ENCODE data around the gene IL7R.
"Not testable (repeated sequence)": the region's sequence is repeated elsewhere in the genome, so short reads cannot be mapped to it uniquely, and the experiment has no call there.

Gene IL7R

GRCh38 chr5:35845508-35845907 is 11.2 kb upstream of the IL7R start:
- not testable (repeated sequence) for DNase-seq

DNA sequence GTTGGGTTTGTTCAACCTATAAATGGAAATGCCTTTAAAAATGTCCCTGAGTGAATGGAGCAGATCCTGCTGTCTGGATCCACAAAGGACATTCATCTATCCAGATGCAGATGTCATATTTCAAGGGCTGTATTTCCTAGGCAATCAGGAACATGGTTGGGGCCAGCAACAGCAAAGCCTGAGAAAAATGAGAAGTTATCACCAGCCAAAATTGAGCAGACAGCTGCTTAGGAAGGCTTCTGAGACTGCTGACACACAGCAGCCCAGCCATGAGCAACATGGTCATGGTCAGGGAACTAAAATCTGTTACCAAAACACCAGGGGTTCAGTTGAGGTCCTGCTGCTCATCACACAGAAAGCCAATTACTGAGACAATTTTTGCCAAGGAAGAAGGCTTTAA is 9.2 kb upstream of the IL7R start:
- DNase-seq: no peak

GRCh38 chr5:35847961-35848360 is 8.7 kb upstream of the IL7R start:
- DNase-seq: no peak

DNA sequence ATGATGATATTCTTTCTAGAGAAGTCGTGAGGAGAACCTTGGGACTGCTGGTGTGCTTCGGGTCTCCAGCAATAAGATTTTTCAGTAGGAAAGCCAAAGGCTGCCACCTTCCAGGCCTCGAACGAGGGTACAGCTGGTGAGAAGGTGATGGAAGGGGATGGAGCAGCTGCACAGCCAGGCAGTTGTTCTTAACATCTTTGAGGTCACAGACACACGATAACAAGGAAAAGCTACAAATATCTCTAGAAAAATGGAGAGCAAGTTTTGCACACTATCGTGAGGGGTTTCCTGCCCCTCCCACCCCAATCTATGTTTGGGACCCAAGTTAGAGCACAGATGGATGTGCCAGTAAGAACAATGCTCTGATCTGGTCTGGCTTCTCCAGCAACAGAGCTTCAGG is 6.8 kb upstream of the IL7R start:
- DNase-seq: no peak

DNA sequence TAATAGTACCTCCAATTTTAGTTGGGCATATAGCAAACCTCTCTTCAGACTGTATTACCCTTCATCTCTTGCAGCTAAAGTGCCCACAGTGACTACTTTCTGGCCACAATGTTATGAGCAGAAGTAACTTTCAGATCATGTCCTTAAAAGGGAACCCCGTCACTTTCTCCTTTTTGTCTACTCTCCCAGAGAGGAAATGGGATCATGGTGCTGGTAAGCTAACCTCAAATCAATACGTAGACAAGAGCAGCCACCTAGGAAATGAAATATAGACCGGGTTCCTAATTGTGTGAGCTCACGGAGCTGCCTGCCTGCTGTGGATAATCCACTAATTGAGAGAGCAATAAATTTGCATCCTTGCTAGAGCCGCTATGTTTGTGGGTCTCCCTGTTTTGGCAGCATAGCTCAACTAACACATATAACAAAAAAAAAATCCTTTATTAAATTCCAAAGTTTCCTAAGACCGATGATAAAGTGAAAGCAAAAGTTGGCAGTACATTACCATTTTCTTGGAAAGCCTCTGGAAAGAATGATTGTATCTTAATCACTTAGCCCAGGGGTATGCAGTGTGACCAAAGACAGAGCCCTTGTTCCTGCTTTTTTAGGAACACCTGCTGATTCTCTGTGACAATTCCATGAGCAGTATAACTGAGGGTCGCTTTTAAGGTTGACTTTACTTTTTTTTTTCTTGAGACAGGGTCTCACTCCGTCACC is 5.6 kb upstream of the IL7R start:
- peak; percentile 13 for DNase-seq

DNA sequence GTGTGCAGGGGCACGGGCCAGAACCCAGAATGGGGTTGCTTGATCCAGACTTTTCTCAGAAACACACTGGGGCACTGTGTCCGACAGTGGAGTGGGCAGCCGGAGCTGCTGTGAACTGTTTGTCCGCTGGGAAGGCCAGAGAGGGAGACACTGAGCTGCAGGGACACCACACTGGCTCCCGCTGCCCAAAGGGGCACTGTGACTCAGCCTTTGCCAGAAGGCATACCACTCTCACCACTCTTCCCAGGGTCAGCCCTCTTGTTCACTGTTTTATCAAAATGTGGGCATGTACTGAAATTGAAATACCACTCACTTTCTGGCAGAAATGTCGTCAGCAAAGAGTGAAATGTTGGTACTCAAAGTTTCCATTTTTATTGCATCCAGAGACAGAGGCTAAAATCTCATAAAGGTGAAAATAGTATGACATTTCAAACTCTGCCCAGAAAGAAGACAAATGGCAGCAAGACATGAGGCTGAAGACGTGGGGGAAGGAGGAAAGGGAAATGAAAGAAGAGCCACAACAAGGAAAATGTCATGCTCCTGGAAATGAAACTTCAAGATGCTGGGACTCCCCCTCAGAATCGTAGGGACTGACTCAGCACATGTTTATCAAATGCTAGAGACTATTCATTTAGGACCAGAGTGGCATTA is 4.5 kb upstream of the IL7R start:
- DNase-seq: peak; percentile 15

GRCh38 chr5:35852773-35853172 is 3.9 kb upstream of the IL7R start:
- no peak for DNase-seq

DNA sequence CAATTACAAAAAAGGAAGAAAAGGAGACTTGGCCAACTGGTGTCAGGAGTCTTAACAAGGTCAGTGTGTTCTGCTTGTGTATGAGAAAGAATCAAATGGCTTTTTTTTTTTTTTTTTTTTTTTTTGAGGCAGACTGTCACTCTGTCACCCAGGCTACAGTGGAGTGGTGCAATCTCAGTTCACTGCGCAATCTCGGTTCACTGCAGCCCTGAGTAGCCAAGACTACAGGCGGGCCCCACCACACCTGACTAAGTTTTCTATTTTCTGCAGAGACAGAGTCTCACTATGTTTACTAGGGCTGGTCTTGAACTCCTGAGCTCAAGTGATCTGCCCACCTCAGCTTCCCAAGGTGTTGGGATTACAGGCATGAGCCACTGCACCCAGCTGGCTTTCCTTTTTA is 3.1 kb upstream of the IL7R start:
- DNase-seq: no peak

DNA sequence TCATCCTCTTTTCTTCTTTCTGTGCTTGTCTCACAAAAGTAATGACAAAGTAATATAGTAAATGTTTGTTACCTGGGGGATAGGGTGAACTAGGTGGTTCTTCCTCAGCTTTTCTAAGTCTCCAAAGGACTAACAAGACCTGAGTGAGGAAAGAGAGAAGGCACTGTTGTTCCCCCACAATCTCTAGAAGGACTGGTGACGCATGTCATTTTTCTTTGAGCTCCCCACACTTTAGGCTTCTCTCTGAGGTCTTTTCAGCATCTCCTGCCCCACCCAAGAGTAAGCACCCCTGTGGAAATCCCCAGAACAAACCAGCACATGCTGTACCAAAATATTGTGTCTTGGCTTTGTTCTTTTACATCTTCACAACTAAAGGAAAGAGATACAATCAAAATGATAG is 2.4 kb upstream of the IL7R start:
- no peak for DNase-seq

DNA sequence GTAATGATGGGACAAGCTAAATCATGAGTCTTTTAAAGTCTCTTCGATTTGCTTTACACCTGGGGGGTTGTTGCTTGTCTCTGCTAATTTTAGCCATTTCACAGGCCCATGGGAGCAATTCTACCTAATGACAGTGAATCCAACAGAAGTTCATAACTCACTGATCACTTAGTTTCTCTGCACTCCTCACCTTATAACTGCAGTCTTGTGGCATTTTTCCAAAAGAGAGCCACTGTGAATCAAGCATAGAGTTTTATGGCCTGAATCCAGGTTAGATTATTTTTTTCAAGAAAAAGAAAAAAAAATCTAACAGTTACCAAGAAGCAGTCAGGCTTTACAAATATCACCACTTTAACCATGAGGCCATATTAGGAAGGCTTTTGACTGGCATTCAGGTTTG is 1.5 kb upstream of the IL7R start:
- no peak for DNase-seq

- DNase-seq: not testable (repeated sequence)
Measured at GRCh38 chr5:35856186-35856764, 416 bp upstream of the IL7R start.

DNA sequence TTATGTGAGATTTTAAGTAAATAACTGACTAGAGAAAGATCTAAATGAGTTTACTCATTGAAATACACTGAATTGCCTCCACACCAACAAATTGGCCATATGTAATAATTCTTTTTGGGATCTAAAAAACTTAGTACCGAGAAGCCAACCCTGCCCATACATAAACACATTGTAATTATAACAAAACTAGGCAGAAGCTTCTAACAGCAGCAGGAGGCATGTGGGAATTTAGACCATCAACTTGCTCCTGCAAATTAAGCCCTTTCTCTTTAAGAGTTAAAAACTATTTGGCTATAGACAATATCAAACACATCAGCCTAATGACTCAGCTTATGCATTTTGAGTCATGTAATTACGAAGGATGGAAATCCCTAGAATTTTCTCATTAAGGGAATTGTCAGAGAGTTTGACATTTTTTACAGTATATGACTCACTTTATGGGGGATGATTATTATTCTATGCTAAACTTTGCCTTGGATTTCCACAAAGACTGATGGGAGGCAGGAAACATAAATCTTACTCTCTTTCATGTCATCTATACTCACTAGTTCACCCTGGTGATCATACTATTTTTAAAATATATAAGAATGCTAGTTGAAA is 1.0 kb downstream of the IL7R start:
- DNase-seq: peak; percentile 82

DNA sequence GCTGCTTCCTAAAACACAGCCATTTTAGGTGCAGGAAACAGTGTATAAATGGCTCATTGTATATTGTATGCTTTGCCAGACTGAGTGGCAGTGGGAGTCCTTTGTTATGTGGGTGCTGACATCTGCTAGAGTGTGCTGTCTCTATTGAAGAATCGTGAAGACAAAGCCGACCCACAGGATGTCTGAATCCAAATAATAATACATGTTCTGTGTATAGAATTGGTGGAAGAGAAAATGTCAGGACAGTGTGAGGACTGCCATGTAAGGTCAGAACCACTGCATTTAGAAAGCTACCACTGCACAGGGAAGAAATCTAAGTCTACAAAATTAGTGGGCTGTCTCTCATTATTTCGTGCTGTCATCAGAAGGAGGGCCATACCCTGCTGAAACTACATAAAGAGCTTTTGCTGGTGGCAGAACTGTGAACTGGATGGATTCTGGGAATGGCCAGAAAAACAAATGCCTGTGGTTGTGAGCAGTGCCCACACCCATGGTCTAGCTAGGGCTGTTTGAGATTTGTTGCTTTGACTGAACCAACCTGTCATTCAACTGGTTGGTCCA is 2.5 kb downstream of the IL7R start:
- DNase-seq: peak; percentile 37

- DNase-seq: peak; percentile 9
Measured at GRCh38 chr5:35860686-35861085, 4.0 kb downstream of the IL7R start.

DNA sequence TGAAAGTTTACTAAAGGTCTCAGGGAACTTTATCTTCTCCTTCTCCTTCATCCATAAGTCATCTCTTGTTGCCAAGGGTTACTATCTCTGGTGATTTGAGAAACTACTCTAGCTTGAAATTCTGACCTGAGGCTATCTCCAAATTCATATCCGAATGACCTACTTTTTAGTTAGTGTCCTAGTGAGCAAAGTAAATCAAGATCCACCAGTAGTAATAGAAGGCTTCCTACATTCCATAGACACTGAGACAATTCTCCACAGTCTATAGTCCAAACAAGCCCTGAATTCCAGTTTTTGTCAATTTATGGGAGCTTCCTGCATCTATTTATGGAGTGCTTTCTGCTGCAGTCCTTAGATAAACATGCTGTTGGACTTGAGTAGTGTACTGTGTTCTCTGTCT is 5.0 kb downstream of the IL7R start:
- peak; percentile 92 for DNase-seq

DNA sequence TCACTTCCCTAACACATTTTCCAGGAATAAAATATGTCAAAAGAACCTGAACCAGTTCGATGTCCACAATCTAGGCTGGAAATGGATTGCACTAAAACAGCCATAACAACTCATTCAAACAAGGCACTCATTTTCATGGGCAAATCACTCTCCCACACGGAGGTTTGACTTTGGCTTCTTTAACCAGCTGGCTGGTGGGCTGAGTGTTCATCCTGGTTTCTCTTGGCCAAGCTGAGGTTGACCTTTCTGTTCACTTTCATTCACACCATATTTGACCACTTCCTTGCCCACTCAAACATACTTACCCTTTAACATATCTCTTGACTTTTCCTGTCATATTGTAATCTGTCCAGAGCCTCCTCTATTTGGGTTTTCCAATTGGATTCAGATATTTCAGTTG is 5.4 kb downstream of the IL7R start:
- DNase-seq: no peak

DNA sequence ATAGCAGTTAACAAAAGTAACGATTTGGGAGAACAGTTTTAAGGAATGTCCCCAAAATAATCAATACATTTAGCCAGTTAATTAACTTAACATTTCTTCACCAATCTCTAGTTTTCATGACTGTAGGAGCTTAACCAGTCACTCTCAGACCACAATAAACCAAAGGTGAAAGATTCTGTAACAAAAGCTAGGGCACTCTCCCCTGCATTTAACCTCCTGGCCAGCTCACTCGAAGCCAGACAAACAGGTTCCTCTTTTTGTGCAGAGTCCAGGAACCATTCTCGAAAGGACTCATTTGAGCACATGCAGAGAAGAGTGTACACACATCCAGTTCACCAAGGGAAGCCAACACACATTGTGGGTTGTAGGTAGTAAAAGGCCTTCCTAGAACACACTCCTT is 6.5 kb downstream of the IL7R start:
- DNase-seq: no peak

- DNase-seq: no peak
Measured at GRCh38 chr5:35867998-35868397, 11.3 kb downstream of the IL7R start.

DNA sequence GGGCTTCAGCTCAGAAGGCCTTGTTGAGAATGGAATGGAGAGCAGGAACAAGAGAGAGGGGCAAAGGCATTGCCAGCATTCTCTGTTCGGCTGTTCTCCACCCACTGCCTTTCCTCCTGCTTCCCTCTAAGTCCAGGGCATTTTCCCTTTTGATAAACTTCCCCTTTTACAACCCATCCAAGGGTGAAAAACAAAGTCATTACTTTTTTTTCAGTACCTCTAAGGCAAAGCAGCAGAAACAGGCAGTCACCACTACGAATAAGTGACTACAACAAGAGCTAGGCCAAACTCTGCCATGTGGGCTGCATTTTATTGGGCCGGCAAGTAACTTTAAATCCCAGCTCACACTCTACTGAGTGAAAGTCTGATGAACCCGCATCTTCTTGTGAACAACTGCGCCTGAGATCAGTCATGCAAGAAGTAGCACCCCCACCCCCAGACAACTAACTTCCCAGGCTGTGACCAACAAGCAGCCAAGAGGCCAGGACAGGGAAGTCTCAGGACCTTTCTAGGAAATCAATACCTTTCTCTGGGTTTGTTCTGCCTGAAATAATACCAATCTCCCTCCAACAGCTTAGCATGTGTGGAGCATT is 13.1 kb downstream of the IL7R start:
- no peak for DNase-seq

DNA sequence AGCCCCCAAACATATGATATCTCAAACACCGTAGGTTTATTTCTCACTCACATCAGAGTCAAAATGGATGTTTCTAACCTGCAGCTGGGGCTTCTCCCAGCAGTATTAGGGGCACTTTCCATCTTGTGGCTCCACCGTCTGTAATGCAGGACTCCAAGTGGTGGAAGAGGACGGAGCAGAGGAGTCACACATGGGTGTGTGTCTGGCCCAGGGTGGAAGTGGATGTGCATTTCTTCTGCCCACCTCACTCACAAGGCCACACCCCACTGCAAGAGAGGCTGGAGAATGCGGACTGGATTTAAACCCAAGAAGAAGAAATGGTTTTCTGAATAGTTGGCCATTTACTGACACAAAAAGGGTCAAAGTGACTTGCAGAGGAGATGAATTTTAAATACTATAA is 13.9 kb downstream of the IL7R start:
- DNase-seq: no peak

DNA sequence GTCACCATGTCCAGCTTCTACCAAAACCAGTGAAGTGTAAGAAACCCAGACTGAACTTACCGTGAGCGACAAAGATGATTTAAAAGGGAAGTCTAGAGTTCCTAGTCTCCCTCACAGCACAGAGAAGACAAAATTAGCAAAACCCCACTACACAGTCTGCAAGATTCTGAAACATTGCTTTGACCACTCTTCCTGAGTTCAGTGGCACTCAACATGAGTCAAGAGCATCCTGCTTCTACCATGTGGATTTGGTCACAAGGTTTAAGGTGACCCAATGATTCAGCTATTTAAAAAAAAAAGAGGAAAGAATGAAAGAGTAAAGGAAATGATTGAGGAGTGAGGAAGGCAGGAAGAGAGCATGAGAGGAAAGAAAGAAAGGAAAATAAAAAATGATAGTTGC is 19.8 kb downstream of the IL7R start:
- DNase-seq: no peak

DNA sequence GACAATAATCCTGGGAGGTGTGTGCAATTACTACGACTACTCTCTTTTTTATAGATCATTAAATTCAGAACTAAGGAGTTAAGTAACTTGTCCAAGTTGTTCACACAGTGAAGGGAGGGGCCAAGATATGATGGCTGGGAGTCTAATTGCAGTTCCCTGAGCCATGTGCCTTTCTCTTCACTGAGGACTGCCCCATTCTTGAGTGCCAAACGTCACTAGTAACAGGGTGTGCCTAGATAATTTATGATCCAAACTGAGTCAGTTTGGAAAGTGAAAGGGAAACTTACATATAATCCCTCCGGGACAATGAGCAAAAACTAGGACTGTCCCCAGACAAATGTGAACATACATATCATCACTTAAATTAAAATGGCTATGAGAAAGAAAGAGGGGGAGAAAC is 20.2 kb downstream of the IL7R start:
- DNase-seq: peak; percentile 35

- DNase-seq: no peak
Measured at GRCh38 chr5:35877655-35878054, 21.0 kb downstream of the IL7R start.
